Measurements from ENCODE around the gene FMO1.

The FMO1 gene

DNA sequence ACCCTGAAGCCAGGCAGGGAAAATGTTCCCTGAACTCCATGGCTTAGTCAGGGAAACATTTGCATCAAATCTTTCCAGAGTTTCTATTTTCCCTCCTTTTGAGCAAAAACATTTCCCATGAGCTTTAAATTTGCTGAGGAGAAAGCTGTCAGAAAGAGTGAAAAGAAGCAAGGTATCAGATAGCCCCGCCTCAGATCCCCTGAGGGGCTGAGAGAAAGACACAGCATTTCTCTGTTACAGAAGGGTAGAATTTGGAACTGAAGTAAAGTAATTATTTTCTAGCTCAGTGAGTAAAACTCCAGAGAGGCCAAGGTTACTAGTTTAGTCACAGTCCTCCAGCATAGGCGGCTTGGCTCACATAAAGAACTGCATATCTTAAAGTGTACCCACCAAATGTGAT lies 10.6 kb downstream of the FMO1 start:
- FAIRE-seq: no peak
- no peak for DNase-seq (ENCODE audit: insufficient read length)
- TF ChIP-seq TAF1 (IDR thresholded peaks at IDR 0.05; ENCODE audit: borderline replicate concordance, low read depth, low read length): no peak
- TF ChIP-seq POLR2A (IDR thresholded peaks at IDR 0.05; ENCODE audit: low read depth, low read length): no peak
- no peak for TF ChIP-seq POLR2AphosphoS5 (IDR thresholded peaks at IDR 0.05; ENCODE audit: low read depth, low read length)

DNA sequence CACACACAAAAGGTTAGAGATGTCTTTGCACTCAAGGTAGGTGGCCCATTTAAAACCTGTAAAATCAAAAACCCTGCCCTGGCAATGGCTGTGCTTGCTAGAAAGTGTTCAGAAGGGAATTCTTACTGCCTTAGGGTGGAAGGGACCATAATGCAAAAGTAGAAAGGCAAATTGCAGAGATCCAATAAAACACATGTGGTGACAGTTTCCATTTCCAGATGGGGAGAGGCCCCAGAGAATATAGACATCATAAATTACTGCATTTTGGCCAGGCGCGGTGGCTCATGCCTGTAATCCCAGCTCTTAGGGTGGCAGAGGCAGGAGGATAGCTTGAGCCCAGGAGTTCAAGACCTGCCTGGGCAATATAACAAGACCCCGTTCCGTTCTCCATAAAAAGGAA lies 13.0 kb downstream of the FMO1 start:
- TF ChIP-seq POLR2AphosphoS5 (IDR thresholded peaks at IDR 0.05; ENCODE audit: low read depth, low read length): no peak
- no peak for TF ChIP-seq POLR2A (IDR thresholded peaks at IDR 0.05; ENCODE audit: low read depth, low read length)
- no peak for TF ChIP-seq TAF1 (IDR thresholded peaks at IDR 0.05; ENCODE audit: borderline replicate concordance, low read depth, low read length)
- DNase-seq (ENCODE audit: insufficient read length) (no peak), FAIRE-seq (no peak)

- FAIRE-seq (no peak), DNase-seq (ENCODE audit: insufficient read length) (no peak)
- TF ChIP-seq POLR2A (IDR thresholded peaks at IDR 0.05; ENCODE audit: low read depth, low read length) (no peak), POLR2AphosphoS5 (IDR thresholded peaks at IDR 0.05; ENCODE audit: low read depth, low read length) (no peak), TAF1 (IDR thresholded peaks at IDR 0.05; ENCODE audit: borderline replicate concordance, low read depth, low read length) (no peak)
These were observed 15.6 kb downstream of the FMO1 start for GRCh38 chr1:171263901-171264300.

DNA sequence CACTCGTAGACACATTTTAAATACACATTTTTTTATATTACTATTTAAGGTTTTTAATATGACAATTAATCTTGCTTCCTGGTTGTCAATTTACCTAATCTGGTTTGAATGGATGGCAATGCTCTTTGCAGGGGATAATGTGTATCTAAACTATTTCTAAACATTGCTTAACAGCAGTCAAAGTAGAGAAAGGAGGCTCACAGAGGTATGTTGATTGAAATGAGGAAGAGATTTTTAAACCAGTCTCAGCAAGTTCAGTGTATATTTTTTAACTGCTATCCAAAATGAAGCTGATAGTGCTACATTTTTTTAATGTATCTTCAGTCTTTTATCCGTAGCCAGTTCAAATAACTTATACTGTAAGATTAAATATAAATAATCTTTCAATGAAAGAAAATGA lies 17.4 kb downstream of the FMO1 start:
- FAIRE-seq: no peak
- TF ChIP-seq POLR2AphosphoS5 (IDR thresholded peaks at IDR 0.05; ENCODE audit: low read depth, low read length) (no peak), TAF1 (IDR thresholded peaks at IDR 0.05; ENCODE audit: borderline replicate concordance, low read depth, low read length) (no peak), POLR2A (IDR thresholded peaks at IDR 0.05; ENCODE audit: low read depth, low read length) (no peak)
- no peak for DNase-seq (ENCODE audit: insufficient read length)

- no peak for TF ChIP-seq TAF1 (IDR thresholded peaks at IDR 0.05; ENCODE audit: borderline replicate concordance, low read depth, low read length)
- TF ChIP-seq POLR2AphosphoS5 (IDR thresholded peaks at IDR 0.05; ENCODE audit: low read depth, low read length): no peak
- no peak for TF ChIP-seq POLR2A (IDR thresholded peaks at IDR 0.05; ENCODE audit: low read depth, low read length)
- DNase-seq (ENCODE audit: insufficient read length) (no peak), FAIRE-seq (no peak)
These were observed 18.6 kb downstream of the FMO1 start for GRCh38 chr1:171266930-171267329.

- FAIRE-seq (no peak), DNase-seq (ENCODE audit: insufficient read length) (no peak)
- TF ChIP-seq POLR2A (IDR thresholded peaks at IDR 0.05; ENCODE audit: low read depth, low read length): no peak
- no peak for TF ChIP-seq POLR2AphosphoS5 (IDR thresholded peaks at IDR 0.05; ENCODE audit: low read depth, low read length)
- TF ChIP-seq TAF1 (IDR thresholded peaks at IDR 0.05; ENCODE audit: borderline replicate concordance, low read depth, low read length): no peak
These were observed 19.1 kb downstream of the FMO1 start for GRCh38 chr1:171267391-171267790.

DNA sequence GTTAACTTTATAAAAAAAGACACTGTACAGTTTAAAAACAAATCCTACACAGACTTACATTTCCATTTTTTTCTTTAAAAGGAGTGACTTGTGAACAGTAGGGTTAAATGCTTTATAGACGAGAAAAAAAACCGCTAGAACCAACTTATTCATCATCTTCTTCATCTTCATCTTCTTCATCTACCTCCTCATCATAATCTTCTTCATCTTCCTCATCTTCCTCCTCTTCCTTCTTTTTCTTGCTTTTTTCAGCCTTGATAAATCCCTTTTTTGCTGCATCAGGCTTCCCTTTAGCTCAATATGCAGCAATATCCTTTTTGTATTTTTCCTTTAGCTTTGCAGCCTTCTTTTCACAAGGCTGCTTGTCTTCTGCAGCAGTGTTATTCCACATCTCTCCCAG lies 22.5 kb downstream of the FMO1 start:
- FAIRE-seq (no peak), DNase-seq (ENCODE audit: insufficient read length) (no peak)
- TF ChIP-seq POLR2AphosphoS5 (IDR thresholded peaks at IDR 0.05; ENCODE audit: low read depth, low read length) (no peak), TAF1 (IDR thresholded peaks at IDR 0.05; ENCODE audit: borderline replicate concordance, low read depth, low read length) (no peak), POLR2A (IDR thresholded peaks at IDR 0.05; ENCODE audit: low read depth, low read length) (no peak)

DNA sequence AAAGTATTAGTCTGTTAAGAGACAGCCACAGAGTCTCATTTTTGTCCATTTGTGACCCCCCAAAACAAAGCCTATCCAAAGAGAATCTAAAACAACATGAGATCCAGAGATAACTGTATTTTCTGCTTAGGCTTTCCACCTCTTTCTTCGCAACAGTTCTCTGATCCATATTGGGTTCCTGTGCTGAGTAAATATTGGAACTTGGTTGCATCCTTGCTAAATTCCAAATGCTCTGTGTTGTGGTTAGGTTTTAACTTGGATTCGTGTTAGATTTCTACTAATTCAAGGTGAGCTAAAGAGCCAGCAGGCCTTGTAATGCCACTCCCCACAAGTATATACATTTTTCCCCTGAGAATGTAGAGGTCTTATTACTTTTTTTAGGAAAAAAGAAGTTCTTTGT lies 29.2 kb downstream of the FMO1 start:
- FAIRE-seq (no peak), DNase-seq (ENCODE audit: insufficient read length) (no peak)
- no peak for TF ChIP-seq POLR2A (IDR thresholded peaks at IDR 0.05; ENCODE audit: low read depth, low read length)
- TF ChIP-seq POLR2AphosphoS5 (IDR thresholded peaks at IDR 0.05; ENCODE audit: low read depth, low read length): no peak
- TF ChIP-seq TAF1 (IDR thresholded peaks at IDR 0.05; ENCODE audit: borderline replicate concordance, low read depth, low read length): no peak

- TF ChIP-seq POLR2A (IDR thresholded peaks at IDR 0.05; ENCODE audit: low read depth, low read length) (no peak), TAF1 (IDR thresholded peaks at IDR 0.05; ENCODE audit: borderline replicate concordance, low read depth, low read length) (no peak), POLR2AphosphoS5 (IDR thresholded peaks at IDR 0.05; ENCODE audit: low read depth, low read length) (no peak)
- no peak for DNase-seq (ENCODE audit: insufficient read length)
- FAIRE-seq: no peak
These were observed 30.9 kb downstream of the FMO1 start for GRCh38 chr1:171279234-171279633.

- TF ChIP-seq POLR2A (IDR thresholded peaks at IDR 0.05; ENCODE audit: low read depth, low read length) (no peak), TAF1 (IDR thresholded peaks at IDR 0.05; ENCODE audit: borderline replicate concordance, low read depth, low read length) (no peak), POLR2AphosphoS5 (IDR thresholded peaks at IDR 0.05; ENCODE audit: low read depth, low read length) (no peak)
- FAIRE-seq: no peak
- DNase-seq (ENCODE audit: insufficient read length): no peak
These were observed 31.4 kb downstream of the FMO1 start for GRCh38 chr1:171279678-171280077.

DNA sequence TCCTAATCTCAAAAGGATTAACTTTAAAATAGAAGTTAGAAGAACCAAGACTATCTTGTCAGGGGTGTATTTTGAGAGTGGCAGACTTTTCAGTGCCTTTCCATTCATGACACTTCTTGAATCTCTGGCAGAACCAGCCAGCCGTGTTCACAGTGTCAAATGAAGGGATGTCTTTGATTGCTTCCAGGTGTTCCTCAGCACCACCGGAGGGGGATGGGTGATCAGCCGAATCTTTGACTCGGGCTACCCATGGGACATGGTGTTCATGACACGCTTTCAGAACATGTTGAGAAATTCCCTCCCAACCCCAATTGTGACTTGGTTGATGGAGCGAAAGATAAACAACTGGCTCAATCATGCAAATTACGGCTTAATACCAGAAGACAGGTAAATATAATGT lies 32.3 kb downstream of the FMO1 start:
- DNase-seq (ENCODE audit: insufficient read length) (no peak), FAIRE-seq (no peak)
- TF ChIP-seq TAF1 (IDR thresholded peaks at IDR 0.05; ENCODE audit: borderline replicate concordance, low read depth, low read length): no peak
- no peak for TF ChIP-seq POLR2A (IDR thresholded peaks at IDR 0.05; ENCODE audit: low read depth, low read length)
- no peak for TF ChIP-seq POLR2AphosphoS5 (IDR thresholded peaks at IDR 0.05; ENCODE audit: low read depth, low read length)

DNA sequence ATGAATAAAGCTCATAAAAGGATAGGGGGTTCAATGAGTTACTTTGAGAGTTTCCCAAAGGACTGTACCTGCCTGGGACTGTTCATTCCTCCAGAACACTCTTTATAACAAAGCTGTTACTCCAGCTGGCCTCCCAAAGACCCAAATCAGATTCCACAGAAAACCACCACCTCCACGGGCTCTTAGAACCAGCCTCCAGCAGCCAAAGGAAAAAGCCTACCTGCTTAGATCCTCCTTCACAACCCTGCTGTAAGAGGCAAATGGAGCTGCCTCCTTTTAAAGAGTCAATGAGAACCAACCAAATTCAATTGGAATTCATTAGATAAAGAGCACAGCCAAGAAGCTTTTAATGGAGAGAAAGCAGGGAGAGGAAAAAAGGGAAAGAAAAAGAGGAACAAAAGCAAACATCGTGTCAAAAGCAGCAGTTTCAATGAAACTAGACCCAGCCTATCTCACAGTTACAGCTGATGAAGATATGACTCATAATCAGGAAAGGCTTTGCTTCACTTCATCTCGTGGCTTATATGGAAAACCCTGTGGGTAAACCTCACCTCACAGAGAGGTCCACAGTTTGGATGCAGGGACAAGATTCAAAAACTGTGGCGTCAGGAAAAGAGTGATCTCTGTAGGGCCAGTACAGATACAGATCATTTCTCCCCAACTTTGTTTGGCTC lies 37.9 kb downstream of the FMO1 start:
- TF ChIP-seq POLR2A (IDR thresholded peaks at IDR 0.05; ENCODE audit: low read depth, low read length): no peak
- no peak for TF ChIP-seq POLR2AphosphoS5 (IDR thresholded peaks at IDR 0.05; ENCODE audit: low read depth, low read length)
- no peak for TF ChIP-seq TAF1 (IDR thresholded peaks at IDR 0.05; ENCODE audit: borderline replicate concordance, low read depth, low read length)
- FAIRE-seq: peak; percentile 85
- DNase-seq (ENCODE audit: insufficient read length): no peak
